ENCODE measurements around the gene CADM2.

DNA sequence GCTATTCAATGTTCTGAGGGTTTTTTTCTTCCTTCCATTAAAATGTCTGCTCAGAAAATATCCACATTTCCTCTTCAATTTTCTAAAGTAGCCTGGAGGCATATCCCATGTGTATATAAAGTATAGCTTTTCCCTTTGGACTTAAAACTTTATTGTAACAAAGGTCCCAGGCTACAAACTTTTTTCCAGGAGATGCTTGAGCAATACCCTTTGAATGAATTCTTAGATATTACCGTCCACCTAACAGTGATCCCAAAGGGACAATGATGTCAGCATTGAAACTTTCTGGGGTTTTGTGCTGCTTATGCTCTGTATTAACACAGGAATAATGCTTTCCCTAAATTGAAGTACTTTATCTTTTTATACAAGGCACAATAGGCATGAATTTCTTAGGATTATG, 525.2 kb downstream of the CADM2 start:
- TF ChIP-seq POLR2A (IDR thresholded peaks at IDR 0.05) (no peak), CTCF (IDR thresholded peaks at IDR 0.05) (no peak)

All from adrenal gland (tissue), 5 donors.